VCaP (cell line): ENCODE measurements around the gene ZNF439.
"Not testable (repeated sequence)": the region's sequence is repeated elsewhere in the genome, so short reads cannot be mapped to it uniquely, and the experiment has no call there.

Experiments used
- H3K27ac ChIP-seq: fragments of 450-650 bp; 2 replicates; pipeline ENCODE4 v1.5.1; 2017
- TF ChIP-seq, protein P1 (sequence below): fragments of 450-650 bp; conservative IDR thresholded peaks from 2 replicates; pipeline ENCODE4 v1.5.1; 2017; ENCODE audit warnings: mild to moderate bottlenecking, moderate library complexity

ZNF439 gene

DNA sequence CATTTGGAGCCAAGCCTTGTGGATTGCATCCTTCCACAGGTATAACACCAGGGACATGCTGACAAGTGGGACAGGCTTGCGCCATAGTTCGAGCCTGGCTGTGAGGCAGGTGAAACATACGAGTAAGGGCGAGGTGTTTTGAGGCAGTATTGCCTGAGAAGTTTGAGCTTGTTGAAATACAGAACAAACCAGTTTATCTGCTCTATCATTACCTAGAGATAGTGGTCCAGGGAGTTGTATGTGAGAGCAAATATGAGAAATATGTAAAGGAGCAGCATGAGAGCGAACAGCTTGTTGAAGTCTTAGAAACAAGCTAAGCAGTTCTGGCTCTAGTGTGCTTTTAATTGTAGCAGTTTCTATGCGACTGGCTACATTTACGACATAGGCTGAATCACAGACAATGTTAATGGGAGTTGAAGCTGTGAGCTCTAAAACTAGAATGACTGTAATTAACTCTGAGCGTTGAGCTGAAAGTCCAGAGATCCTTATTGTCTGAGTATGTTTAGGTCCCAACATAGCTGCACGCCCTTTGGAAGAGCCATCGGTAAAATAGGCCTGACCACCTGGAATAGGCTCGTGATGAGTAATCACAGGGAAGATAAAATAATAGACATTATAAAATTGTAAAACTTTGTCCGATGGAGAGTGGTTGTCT is 8.2 kb downstream of the ZNF439 start:
- TF ChIP-seq, protein P1, sequence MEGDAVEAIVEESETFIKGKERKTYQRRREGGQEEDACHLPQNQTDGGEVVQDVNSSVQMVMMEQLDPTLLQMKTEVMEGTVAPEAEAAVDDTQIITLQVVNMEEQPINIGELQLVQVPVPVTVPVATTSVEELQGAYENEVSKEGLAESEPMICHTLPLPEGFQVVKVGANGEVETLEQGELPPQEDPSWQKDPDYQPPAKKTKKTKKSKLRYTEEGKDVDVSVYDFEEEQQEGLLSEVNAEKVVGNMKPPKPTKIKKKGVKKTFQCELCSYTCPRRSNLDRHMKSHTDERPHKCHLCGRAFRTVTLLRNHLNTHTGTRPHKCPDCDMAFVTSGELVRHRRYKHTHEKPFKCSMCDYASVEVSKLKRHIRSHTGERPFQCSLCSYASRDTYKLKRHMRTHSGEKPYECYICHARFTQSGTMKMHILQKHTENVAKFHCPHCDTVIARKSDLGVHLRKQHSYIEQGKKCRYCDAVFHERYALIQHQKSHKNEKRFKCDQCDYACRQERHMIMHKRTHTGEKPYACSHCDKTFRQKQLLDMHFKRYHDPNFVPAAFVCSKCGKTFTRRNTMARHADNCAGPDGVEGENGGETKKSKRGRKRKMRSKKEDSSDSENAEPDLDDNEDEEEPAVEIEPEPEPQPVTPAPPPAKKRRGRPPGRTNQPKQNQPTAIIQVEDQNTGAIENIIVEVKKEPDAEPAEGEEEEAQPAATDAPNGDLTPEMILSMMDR, result no peak
- peak overlapping the region; percentile 33 for H3K27ac ChIP-seq

DNA sequence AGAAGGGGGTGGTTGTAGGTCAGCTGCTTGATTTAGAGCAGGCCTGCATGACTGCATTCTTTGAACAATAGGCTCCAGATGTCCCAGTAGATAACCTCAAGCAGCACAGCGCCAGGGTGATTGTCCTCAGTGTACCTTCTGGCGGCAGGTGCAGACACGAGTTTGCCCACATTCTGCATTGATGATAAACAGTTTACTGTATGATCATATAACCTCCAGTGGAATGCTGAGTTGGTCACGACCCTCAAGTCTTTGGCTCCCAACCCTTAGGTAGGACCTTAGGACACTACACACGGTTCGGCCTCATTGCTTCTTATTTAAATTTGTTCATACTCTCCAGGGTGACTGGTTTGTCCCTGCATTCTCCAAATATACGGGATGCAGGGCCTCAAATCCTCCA is 12.2 kb downstream of the ZNF439 start:
- H3K27ac ChIP-seq, result no peak overlapping the region
- TF ChIP-seq, protein P1, result no peak

DNA sequence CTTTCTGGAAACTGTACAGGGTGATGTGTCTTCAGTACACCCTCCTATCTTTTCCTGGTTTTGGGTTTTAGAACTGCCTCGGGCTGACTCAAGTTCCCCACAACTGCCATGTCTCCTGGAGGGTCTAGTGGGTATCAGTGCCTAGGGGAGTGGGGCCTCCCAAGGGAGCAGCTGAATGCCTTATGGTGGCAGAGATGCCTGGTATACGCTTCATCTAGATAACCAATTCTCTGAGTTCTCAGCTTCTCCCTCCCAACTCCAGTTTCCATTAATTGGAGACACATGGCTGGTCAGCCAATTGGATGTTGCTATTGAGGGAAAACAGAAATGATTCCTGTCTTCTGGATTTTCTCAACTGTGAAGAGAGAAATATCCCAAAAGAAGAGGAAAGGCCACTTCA is 12.8 kb downstream of the ZNF439 start:
- H3K27ac ChIP-seq, result no peak overlapping the region
- TF ChIP-seq, protein P1, result no peak

DNA sequence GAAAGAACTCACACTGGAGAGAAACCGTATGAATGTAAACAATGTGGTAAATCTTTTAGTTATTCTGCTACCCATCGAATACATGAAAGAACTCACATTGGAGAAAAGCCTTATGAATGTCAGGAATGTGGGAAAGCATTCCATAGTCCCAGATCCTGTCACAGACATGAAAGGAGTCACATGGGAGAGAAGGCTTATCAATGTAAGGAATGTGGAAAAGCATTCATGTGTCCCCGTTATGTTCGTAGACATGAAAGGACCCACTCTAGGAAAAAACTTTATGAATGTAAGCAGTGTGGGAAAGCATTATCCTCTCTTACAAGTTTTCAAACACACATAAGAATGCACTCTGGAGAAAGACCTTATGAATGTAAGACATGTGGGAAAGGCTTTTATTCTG is 19.2 kb downstream of the ZNF439 start:
- H3K27ac ChIP-seq, result not testable (repeated sequence)

DNA sequence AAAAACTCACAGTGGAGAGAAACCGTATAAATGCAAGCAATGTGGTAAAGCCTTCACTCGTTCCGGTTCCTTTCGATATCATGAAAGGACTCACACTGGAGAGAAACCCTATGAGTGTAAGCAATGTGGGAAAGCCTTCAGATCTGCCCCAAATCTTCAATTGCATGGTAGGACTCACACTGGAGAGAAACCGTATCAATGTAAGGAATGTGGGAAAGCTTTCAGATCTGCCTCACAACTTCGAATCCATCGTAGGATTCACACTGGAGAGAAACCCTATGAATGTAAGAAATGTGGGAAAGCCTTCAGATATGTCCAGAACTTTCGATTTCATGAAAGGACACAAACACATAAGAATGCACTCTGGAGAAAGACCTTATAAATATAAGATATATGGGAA is 19.7 kb downstream of the ZNF439 start:
- H3K27ac ChIP-seq, result no peak overlapping the region
- TF ChIP-seq, protein P1, result no peak

DNA sequence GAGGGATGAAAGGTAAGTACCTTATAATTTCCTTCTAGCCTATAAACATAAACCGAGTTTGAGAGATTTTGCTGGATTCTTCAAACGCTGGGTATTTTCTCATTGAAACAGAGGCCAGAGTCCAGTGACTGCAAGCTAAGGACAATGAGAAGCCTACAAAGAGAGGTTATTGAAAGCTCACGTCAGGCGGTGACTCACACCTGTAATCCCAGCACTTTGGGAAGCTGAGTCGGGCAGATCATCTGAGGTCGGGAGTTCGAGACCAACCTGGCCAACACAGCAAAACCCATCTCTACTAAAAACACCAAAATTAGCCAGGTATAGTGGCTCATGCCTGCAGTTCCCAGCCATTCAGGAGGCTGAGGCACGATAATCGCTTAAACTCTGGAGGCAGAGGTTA is 24.1 kb downstream of the ZNF439 start:
- TF ChIP-seq, protein P1, result no peak
- H3K27ac ChIP-seq, result no peak overlapping the region

DNA sequence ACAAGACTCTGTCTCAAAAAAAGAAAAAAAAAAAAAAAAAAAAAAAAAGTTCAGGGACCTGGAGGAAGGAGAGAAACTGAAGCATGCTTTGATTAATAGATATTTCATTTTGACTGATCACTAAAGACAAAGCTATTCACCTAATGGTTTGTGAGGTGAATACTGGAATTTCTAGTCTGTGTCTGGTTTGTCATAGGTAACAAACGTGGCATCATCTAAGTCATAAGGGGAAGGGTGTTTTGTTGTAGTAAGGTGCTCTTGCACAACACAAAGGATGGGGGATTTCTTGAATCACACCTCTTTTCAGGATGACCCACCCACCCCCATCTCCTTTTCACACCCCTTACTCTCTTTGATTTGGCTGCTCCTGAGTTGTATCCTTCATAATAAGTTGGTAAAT is 25.2 kb downstream of the ZNF439 start:
- TF ChIP-seq, protein P1, result no peak

DNA sequence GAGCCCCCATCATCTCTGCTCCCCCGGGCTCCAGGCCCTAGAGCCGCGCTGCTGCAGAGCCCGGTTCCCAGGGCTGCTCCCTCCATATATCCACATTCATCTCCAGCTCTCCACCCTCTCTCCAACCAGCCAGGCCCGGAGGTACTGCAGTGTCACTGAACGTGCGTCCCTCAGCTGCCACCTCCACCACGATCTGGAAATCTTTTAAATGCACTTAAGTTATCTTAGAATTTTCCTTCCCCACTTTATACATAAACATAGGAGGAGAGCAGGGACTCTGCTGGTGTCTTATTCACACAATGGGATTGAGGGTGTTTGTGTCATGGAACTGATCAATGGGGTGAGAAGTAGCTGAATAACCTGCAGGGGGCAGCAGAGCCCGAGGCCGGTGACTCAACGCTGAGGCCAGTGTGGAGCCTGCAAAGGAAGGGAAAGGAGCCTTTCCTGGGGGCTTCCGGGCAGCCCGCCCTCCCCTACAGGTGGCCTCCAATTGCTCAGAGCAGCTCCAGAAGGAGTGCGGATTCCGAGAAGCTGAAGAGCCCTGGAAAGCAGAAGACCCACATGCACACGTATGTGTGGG is 31.3 kb downstream of the ZNF439 start:
- not testable (repeated sequence) for H3K27ac ChIP-seq
- TF ChIP-seq, protein P1, result peak; percentile 51

More for the DNA sequence above, 25.2 kb downstream of the ZNF439 start:
- no peak overlapping the region for H3K27ac ChIP-seq
